Activated naive CD8-positive, alpha-beta T cell treated with anti-CD3 and anti-CD28 coated beads, Interleukin-2, amount 10 ng/mL, durations not matched to agents 7 days and 5 days (primary cell): ENCODE data around the gene SLCO4C1. TPM values are rescaled to one million over a fixed set of nuclear protein-coding genes. Genes with fewer than 3 reads are reported as not detected.

Experiments
- ATAC-seq: fragments of 150-1000 bp; cut with Tn5 transposase; one replicate; pipeline ENCODE4 v1.10.0; 2021; ENCODE audit warnings: low read depth, moderate library complexity
- POLR2A ChIA-PET: fragments of 350-600 bp; sonication (Branson Sonifier 250); formaldehyde crosslinking; loops from one replicate; lab custom pipeline; 2021; ENCODE audit warnings: antibody characterized with exemption; lab: Charles Lee
- DNase-seq: peaks from one replicate; pipeline ENCODE4 v3.0.0; 2021
- H3K27ac Mint-ChIP-seq: one replicate; pipeline ENCODE4 v1.8.0; 2022; ENCODE audit warnings: mild to moderate bottlenecking, mixed read lengths
- H3K27me3 Mint-ChIP-seq: one replicate; pipeline ENCODE4 v1.8.0; 2022; ENCODE audit warnings: mild to moderate bottlenecking, moderate library complexity, mixed read lengths
- H3K36me3 Mint-ChIP-seq: one replicate; pipeline ENCODE4 v1.8.0; 2021; ENCODE audit warnings: mild to moderate bottlenecking, mixed read lengths
- H3K4me1 Mint-ChIP-seq: one replicate; pipeline ENCODE4 v1.8.0; 2021; ENCODE audit warnings: mixed read lengths
- H3K4me3 Mint-ChIP-seq: one replicate; pipeline ENCODE4 v1.8.0; 2022; ENCODE audit warnings: mild to moderate bottlenecking, moderate library complexity, mixed read lengths
- H3K9me3 Mint-ChIP-seq: one replicate; pipeline ENCODE4 v1.8.0; 2021; ENCODE audit warnings: mixed read lengths
- total RNA-seq, 2 experiments: library from RNA; stranded (reverse); gene quantifications; one replicate each; pipeline ENCODE4 v1.2.3, GENCODE V29; 2021

Gene SLCO4C1
- total RNA-seq, 2 experiments from 2014 or later = 0.40 to 0.42 TPM

- ATAC-seq (no peak), DNase-seq (no peak)
- no peaks in the 10 kb centered on the region for H3K9me3 Mint-ChIP-seq
- H3K36me3 Mint-ChIP-seq = no peaks in the 10 kb centered on the region
- POLR2A ChIA-PET = no interaction called here
- no peak overlapping the region for H3K27ac Mint-ChIP-seq
- no peak overlapping the region for H3K4me3 Mint-ChIP-seq
- peaks cover 9% of the 10 kb centered on the region for H3K27me3 Mint-ChIP-seq
- H3K4me1 Mint-ChIP-seq = peaks cover 3% of the 10 kb centered on the region
Observed at GRCh38 chr5:102290004-102290403, 6.1 kb downstream of the SLCO4C1 start.

GRCh38 chr5:102289251-102289899, 6.7 kb downstream of the SLCO4C1 start:
- no peak overlapping the region for H3K27ac Mint-ChIP-seq
- H3K27me3 Mint-ChIP-seq = peaks cover 3% of the 10 kb centered on the region

GRCh38 chr5:102288630-102289029, 7.5 kb downstream of the SLCO4C1 start:
- ATAC-seq (no peak), DNase-seq (no peak)
- no peaks in the 10 kb centered on the region for H3K9me3 Mint-ChIP-seq
- POLR2A ChIA-PET = no interaction called here
- no peaks in the 10 kb centered on the region for H3K36me3 Mint-ChIP-seq
- peaks cover 6% of the 10 kb centered on the region for H3K27me3 Mint-ChIP-seq
- no peak overlapping the region for H3K27ac Mint-ChIP-seq
- no peaks in the 10 kb centered on the region for H3K4me1 Mint-ChIP-seq
- no peak overlapping the region for H3K4me3 Mint-ChIP-seq

More at GRCh38 chr5:102289251-102289899, 6.7 kb downstream of the SLCO4C1 start:
- Mint-ChIP-seq H3K4me3 (no peak overlapping the region), H3K9me3 (no peaks in the 10 kb centered on the region), H3K36me3 (no peaks in the 10 kb centered on the region), H3K4me1 (no peaks in the 10 kb centered on the region)
- ATAC-seq (no peak), DNase-seq (no peak)
- POLR2A ChIA-PET = no interaction called here

GRCh38 chr5:102286476-102286875, 9.6 kb downstream of the SLCO4C1 start:
- POLR2A ChIA-PET = no interaction called here
- H3K36me3 Mint-ChIP-seq = no peaks in the 10 kb centered on the region
- ATAC-seq (no peak), DNase-seq (no peak)
- H3K4me3 Mint-ChIP-seq = no peak overlapping the region
- no peaks in the 10 kb centered on the region for H3K9me3 Mint-ChIP-seq
- H3K4me1 Mint-ChIP-seq = peaks cover 5% of the 10 kb centered on the region
- H3K27ac Mint-ChIP-seq = no peak overlapping the region
- H3K27me3 Mint-ChIP-seq = peaks cover 4% of the 10 kb centered on the region

GRCh38 chr5:102283102-102283797, 12.8 kb downstream of the SLCO4C1 start:
- no peak overlapping the region for H3K4me3 Mint-ChIP-seq
- peaks cover 5% of the 10 kb centered on the region for H3K4me1 Mint-ChIP-seq
- no peaks in the 10 kb centered on the region for H3K9me3 Mint-ChIP-seq
- no peak overlapping the region for H3K27ac Mint-ChIP-seq
- DNase-seq = no peak
- POLR2A ChIA-PET = no interaction called here
- no peak for ATAC-seq
- H3K36me3 Mint-ChIP-seq = no peaks in the 10 kb centered on the region
- peaks cover 9% of the 10 kb centered on the region for H3K27me3 Mint-ChIP-seq

GRCh38 chr5:102279711-102280110, 16.4 kb downstream of the SLCO4C1 start:
- DNase-seq (no peak), ATAC-seq (no peak)
- Mint-ChIP-seq H3K27ac (no peak overlapping the region), H3K4me3 (no peak overlapping the region), H3K4me1 (peaks cover 5% of the 10 kb centered on the region), H3K9me3 (no peaks in the 10 kb centered on the region), H3K36me3 (no peaks in the 10 kb centered on the region), H3K27me3 (peaks cover 13% of the 10 kb centered on the region)
- POLR2A ChIA-PET = no interaction called here

- Mint-ChIP-seq H3K4me3 (no peak overlapping the region), H3K4me1 (peaks cover 3% of the 10 kb centered on the region), H3K27me3 (peaks cover 8% of the 10 kb centered on the region), H3K9me3 (no peaks in the 10 kb centered on the region), H3K36me3 (no peaks in the 10 kb centered on the region), H3K27ac (no peak overlapping the region)
- DNase-seq (no peak), ATAC-seq (no peak)
- POLR2A ChIA-PET = no interaction called here
Observed at GRCh38 chr5:102278231-102278630, 17.9 kb downstream of the SLCO4C1 start.

- no peaks in the 10 kb centered on the region for H3K36me3 Mint-ChIP-seq
- H3K9me3 Mint-ChIP-seq = no peaks in the 10 kb centered on the region
- no peaks in the 10 kb centered on the region for H3K4me1 Mint-ChIP-seq
- H3K4me3 Mint-ChIP-seq = no peak overlapping the region
- POLR2A ChIA-PET = no interaction called here
- DNase-seq = no peak
- no peak for ATAC-seq
- H3K27ac Mint-ChIP-seq = no peak overlapping the region
- H3K27me3 Mint-ChIP-seq = peaks cover 8% of the 10 kb centered on the region
Observed at GRCh38 chr5:102277144-102277543, 18.9 kb downstream of the SLCO4C1 start.

GRCh38 chr5:102271759-102272158, 24.3 kb downstream of the SLCO4C1 start:
- no peaks in the 10 kb centered on the region for H3K27me3 Mint-ChIP-seq
- no peak overlapping the region for H3K27ac Mint-ChIP-seq
- no peaks in the 10 kb centered on the region for H3K36me3 Mint-ChIP-seq
- POLR2A ChIA-PET = no interaction called here
- peaks cover 7% of the 10 kb centered on the region for H3K9me3 Mint-ChIP-seq
- no peaks in the 10 kb centered on the region for H3K4me1 Mint-ChIP-seq
- ATAC-seq = no peak
- DNase-seq = no peak
- H3K4me3 Mint-ChIP-seq = no peak overlapping the region

- no peaks in the 10 kb centered on the region for H3K4me1 Mint-ChIP-seq
- H3K27me3 Mint-ChIP-seq = no peaks in the 10 kb centered on the region
- no peak overlapping the region for H3K4me3 Mint-ChIP-seq
- H3K36me3 Mint-ChIP-seq = no peaks in the 10 kb centered on the region
- H3K9me3 Mint-ChIP-seq = peaks cover 7% of the 10 kb centered on the region
- no peak overlapping the region for H3K27ac Mint-ChIP-seq
- no peak for ATAC-seq
- POLR2A ChIA-PET = no interaction called here
- no peak for DNase-seq
Observed at GRCh38 chr5:102270036-102270435, 26.0 kb downstream of the SLCO4C1 start.

- Mint-ChIP-seq H3K9me3 (no peaks in the 10 kb centered on the region), H3K36me3 (no peaks in the 10 kb centered on the region), H3K4me3 (no peak overlapping the region), H3K27me3 (no peaks in the 10 kb centered on the region), H3K4me1 (no peaks in the 10 kb centered on the region), H3K27ac (no peak overlapping the region)
- ATAC-seq (no peak), DNase-seq (no peak)
- POLR2A ChIA-PET = no interaction called here
Observed at GRCh38 chr5:102262688-102263087, 33.4 kb downstream of the SLCO4C1 start.

GRCh38 chr5:102249381-102249780, 46.7 kb downstream of the SLCO4C1 start:
- H3K27ac Mint-ChIP-seq = no peak overlapping the region

GRCh38 chr5:102243213-102243612, 52.9 kb downstream of the SLCO4C1 start:
- Mint-ChIP-seq H3K36me3 (no peaks in the 10 kb centered on the region), H3K4me1 (no peaks in the 10 kb centered on the region), H3K9me3 (no peaks in the 10 kb centered on the region), H3K27ac (no peak overlapping the region), H3K27me3 (no peaks in the 10 kb centered on the region), H3K4me3 (no peak overlapping the region)
- POLR2A ChIA-PET = no interaction called here
- ATAC-seq (no peak), DNase-seq (no peak)

More at GRCh38 chr5:102249381-102249780, 46.7 kb downstream of the SLCO4C1 start:
- POLR2A ChIA-PET = no interaction called here
- DNase-seq (no peak), ATAC-seq (no peak)
- Mint-ChIP-seq H3K27me3 (peaks cover 6% of the 10 kb centered on the region), H3K4me1 (no peaks in the 10 kb centered on the region), H3K4me3 (no peak overlapping the region), H3K9me3 (no peaks in the 10 kb centered on the region), H3K36me3 (no peaks in the 10 kb centered on the region)

- no peaks in the 10 kb centered on the region for H3K27me3 Mint-ChIP-seq
- H3K36me3 Mint-ChIP-seq = no peaks in the 10 kb centered on the region
- H3K4me1 Mint-ChIP-seq = no peaks in the 10 kb centered on the region
- H3K27ac Mint-ChIP-seq = no peak overlapping the region
- no peak overlapping the region for H3K4me3 Mint-ChIP-seq
- POLR2A ChIA-PET = no interaction called here
- H3K9me3 Mint-ChIP-seq = no peaks in the 10 kb centered on the region
- ATAC-seq (no peak), DNase-seq (no peak)
Observed at GRCh38 chr5:102241809-102242421, 54.2 kb downstream of the SLCO4C1 start.
